Endodermal cell (in vitro differentiated cells): ENCODE measurements around the gene VENTX. TPM values are rescaled to one million over a fixed set of nuclear protein-coding genes. Genes with fewer than 3 reads are reported as not detected.

ENCODE experiments used
- DNase-seq: peaks from one replicate; pipeline ENCODE4 v3.0.0-alpha.2; 2017
- H3K27ac ChIP-seq: 2 replicates; pipeline ENCODE4 v1.5.1; 2013; ENCODE audit warnings: mild to moderate bottlenecking, low read depth, low read length, moderate library complexity
- H3K27me3 ChIP-seq: 2 replicates; pipeline ENCODE4 v1.6.1; 2013; ENCODE audit warnings: mild to moderate bottlenecking, low read length, moderate library complexity; ENCODE audit not compliant: insufficient read depth, control insufficient read depth, poor library complexity, severe bottlenecking
- H3K36me3 ChIP-seq: 2 replicates; pipeline ENCODE4 v1.7.0; 2013; ENCODE audit warnings: mild to moderate bottlenecking, low read length, moderate library complexity; ENCODE audit not compliant: control insufficient read depth, insufficient read depth
- H3K4me1 ChIP-seq: one replicate; pipeline ENCODE4 v1.7.0; 2013; ENCODE audit warnings: low read length; ENCODE audit not compliant: control insufficient read depth, insufficient read depth
- H3K4me3 ChIP-seq: 2 replicates; pipeline ENCODE4 v1.5.1; 2013; ENCODE audit warnings: mild to moderate bottlenecking, low read length, moderate library complexity
- H3K9ac ChIP-seq: 2 replicates; pipeline ENCODE4 v1.6.1; 2013; ENCODE audit warnings: mild to moderate bottlenecking, low read length, moderate library complexity; ENCODE audit not compliant: poor library complexity, severe bottlenecking; ENCODE audit errors: extremely low read depth
- H3K9me3 ChIP-seq: 2 replicates; pipeline ENCODE4 v1.6.1; 2013; ENCODE audit warnings: mild to moderate bottlenecking, low read length, moderate library complexity; ENCODE audit not compliant: control insufficient read depth
- H3K27ac Mint-ChIP-seq: 2 replicates; pipeline ENCODE4 v1.8.0; 2020; ENCODE audit warnings: mixed read lengths
- H3K27me3 Mint-ChIP-seq: 2 replicates; pipeline ENCODE4 v1.8.0; 2021; ENCODE audit warnings: mild to moderate bottlenecking, mixed read lengths; ENCODE audit not compliant: insufficient read depth
- H3K36me3 Mint-ChIP-seq: 2 replicates; pipeline ENCODE4 v1.8.0; 2020; ENCODE audit warnings: low read depth, mixed read lengths
- H3K4me1 Mint-ChIP-seq: 2 replicates; pipeline ENCODE4 v1.8.0; 2020; ENCODE audit warnings: mixed read lengths
- H3K4me3 Mint-ChIP-seq: 2 replicates; pipeline ENCODE4 v1.8.0; 2020; ENCODE audit warnings: mild to moderate bottlenecking, moderate library complexity, mixed read lengths
- H3K9me3 Mint-ChIP-seq: 2 replicates; pipeline ENCODE4 v1.8.0; 2020; ENCODE audit warnings: mild to moderate bottlenecking, mixed read lengths
- WGBS, 2 experiments: methylation state at CpG; one replicate each; pipeline versions ENCODE4 v1.1.5 to v1.1.7; 2013; ENCODE audit warnings: missing lambda C conversion rate in 2 of 2, mixed read lengths in 1 of 2; ENCODE audit not compliant: insufficient coverage in 1 of 2, insufficient read length in 1 of 2; 5-methylcytosine and 5-hydroxymethylcytosine counted together
- total RNA-seq, 2 donors: library from RNA; stranded (reverse); fragmentation: NEBNext Ultra II Directional in 1 of 2; extraction: Animal tissue kit (Norgen Biotek cat#: 25700) in 1 of 2; gene quantifications; 2 replicates in 1 of 2; 3 replicates in 1 of 2; pipeline ENCODE4 v1.2.1, GENCODE V29; 2021
- TF ChIP-seq, protein P1 (sequence below): fragments of 200-600 bp; sonication (generic); conservative IDR thresholded peaks from 2 replicates; pipeline ENCODE4 v1.5.0; 2021; ENCODE audit warnings: antibody characterized with exemption, mild to moderate bottlenecking

The VENTX gene
- total RNA-seq, 2 donors from 2014 or later: 5.5 to 14.2 TPM

DNA sequence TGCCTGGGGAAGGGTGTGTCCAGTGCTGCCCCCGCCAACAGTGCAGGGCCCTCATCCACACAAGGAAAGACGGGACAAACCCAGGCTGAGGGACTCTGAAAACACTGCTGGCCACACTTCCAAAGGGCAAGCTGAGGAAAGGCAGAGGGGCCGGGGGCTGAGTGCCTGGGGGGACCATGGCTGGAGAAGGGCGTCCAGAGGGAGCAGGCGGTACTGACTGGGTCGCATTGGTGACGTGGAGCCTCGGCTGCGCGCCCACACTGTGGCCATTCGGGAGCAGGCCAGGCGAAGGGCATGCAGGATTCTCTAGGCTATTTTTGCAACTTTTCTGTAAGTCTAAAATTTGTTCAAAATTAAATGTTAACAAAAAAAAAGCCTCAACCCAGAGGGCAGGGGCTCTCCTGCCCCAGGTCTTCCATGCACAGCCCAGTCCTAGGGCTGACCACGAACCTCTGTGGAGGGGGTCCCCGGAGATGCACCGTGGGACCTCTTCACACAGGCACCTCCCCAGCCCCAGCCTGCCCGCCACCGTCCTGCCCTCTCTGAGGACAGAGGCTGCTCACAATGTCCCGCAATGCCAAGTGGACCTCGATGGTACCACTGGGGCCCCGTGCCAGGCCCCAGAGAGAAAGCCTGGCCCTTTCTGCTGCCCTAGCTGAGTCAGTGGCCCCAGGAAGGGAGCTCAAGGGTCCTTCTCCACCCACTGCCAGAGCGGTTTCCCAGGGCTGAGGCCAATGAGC is 28.6 kb downstream of the VENTX start:
- H3K4me1 ChIP-seq: peaks cover 2% of the 10 kb centered on the region
- DNase-seq: no peak
- peaks cover 16% of the 10 kb centered on the region for H3K27me3 ChIP-seq
- Mint-ChIP-seq H3K4me1 (no peaks in the 10 kb centered on the region), H3K27me3 (peaks cover 26% of the 10 kb centered on the region), H3K36me3 (no peaks in the 10 kb centered on the region), H3K27ac (no peak overlapping the region), H3K4me3 (no peak overlapping the region), H3K9me3 (no peaks in the 10 kb centered on the region)
- H3K27ac ChIP-seq: no peak overlapping the region
- no peak overlapping the region for H3K4me3 ChIP-seq
- no peak overlapping the region for H3K9ac ChIP-seq
- TF ChIP-seq, protein P1, sequence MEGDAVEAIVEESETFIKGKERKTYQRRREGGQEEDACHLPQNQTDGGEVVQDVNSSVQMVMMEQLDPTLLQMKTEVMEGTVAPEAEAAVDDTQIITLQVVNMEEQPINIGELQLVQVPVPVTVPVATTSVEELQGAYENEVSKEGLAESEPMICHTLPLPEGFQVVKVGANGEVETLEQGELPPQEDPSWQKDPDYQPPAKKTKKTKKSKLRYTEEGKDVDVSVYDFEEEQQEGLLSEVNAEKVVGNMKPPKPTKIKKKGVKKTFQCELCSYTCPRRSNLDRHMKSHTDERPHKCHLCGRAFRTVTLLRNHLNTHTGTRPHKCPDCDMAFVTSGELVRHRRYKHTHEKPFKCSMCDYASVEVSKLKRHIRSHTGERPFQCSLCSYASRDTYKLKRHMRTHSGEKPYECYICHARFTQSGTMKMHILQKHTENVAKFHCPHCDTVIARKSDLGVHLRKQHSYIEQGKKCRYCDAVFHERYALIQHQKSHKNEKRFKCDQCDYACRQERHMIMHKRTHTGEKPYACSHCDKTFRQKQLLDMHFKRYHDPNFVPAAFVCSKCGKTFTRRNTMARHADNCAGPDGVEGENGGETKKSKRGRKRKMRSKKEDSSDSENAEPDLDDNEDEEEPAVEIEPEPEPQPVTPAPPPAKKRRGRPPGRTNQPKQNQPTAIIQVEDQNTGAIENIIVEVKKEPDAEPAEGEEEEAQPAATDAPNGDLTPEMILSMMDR: no peak
- H3K36me3 ChIP-seq: no peaks in the 10 kb centered on the region
- H3K9me3 ChIP-seq: no peaks in the 10 kb centered on the region
- WGBS, 2 experiments: 93 to 100% methylated on average over 11 to 21 of the region's 21 CpGs

DNA sequence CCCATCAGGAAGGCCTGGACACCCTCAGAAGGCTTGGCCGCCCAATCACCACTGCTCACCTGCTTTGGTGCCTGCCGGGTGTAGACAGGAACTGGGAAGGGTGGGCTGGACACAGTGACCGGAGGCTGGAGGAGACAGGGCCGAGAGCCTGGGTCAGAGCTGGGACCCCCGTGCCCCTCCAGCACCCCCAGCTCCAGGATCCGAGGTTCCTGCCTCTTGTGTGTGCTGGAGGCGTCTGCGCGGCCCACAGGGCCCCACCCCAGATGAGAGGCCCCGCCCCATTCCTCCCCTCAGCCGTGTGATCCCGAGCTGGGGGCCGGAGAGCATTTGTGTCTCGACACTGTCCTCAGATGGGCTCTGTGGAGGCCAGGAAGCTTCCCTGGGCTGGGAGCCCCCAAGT is 29.6 kb downstream of the VENTX start:
- Histone ChIP-seq H3K36me3 (no peaks in the 10 kb centered on the region), H3K9me3 (no peaks in the 10 kb centered on the region), H3K27ac (no peak overlapping the region), H3K9ac (no peak overlapping the region), H3K4me1 (no peaks in the 10 kb centered on the region), H3K4me3 (no peak overlapping the region), H3K27me3 (peaks cover 14% of the 10 kb centered on the region)
- no peak overlapping the region for H3K4me3 Mint-ChIP-seq
- H3K4me1 Mint-ChIP-seq: no peaks in the 10 kb centered on the region
- no peaks in the 10 kb centered on the region for H3K36me3 Mint-ChIP-seq
- no peak overlapping the region for H3K27ac Mint-ChIP-seq
- TF ChIP-seq, protein P1: no peak
- DNase-seq: no peak
- peaks cover 23% of the 10 kb centered on the region for H3K27me3 Mint-ChIP-seq
- H3K9me3 Mint-ChIP-seq: no peaks in the 10 kb centered on the region
- WGBS, 2 experiments: 93 to 96% methylated on average over 6 to 14 of the region's 14 CpGs

DNA sequence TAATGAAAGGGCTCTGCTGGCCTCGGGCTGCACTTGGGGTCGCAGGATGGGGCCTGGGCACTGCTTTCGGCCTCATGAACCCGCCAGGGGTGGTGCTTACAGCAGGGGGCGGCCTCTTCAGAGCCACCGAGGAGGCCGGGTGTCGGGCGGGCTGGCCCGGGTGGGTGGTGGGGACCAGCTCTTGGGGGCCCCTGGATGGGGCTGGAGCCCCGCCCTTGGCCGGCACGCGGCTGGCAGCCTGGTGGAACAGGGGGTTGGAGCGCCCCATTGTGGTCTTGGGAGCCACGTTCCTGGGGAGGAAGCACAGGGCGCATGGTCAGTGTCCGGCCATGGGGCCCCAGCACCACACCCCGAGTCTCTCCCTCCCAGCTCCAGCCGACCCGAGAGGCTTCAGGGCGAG is 30.2 kb downstream of the VENTX start:
- Mint-ChIP-seq H3K4me1 (no peaks in the 10 kb centered on the region), H3K36me3 (no peaks in the 10 kb centered on the region), H3K4me3 (no peak overlapping the region), H3K27ac (no peak overlapping the region), H3K9me3 (no peaks in the 10 kb centered on the region), H3K27me3 (peaks cover 18% of the 10 kb centered on the region)
- WGBS, 2 experiments: 89 to 94% methylated on average over 12 to 22 of the region's 22 CpGs
- Histone ChIP-seq H3K27me3 (peaks cover 9% of the 10 kb centered on the region), H3K9ac (no peak overlapping the region), H3K27ac (no peak overlapping the region), H3K4me1 (no peaks in the 10 kb centered on the region), H3K9me3 (no peaks in the 10 kb centered on the region), H3K36me3 (no peaks in the 10 kb centered on the region), H3K4me3 (no peak overlapping the region)
- no peak for DNase-seq
- TF ChIP-seq, protein P1: no peak
